BE2C (cell line): ENCODE measurements around the gene PRPF4. TPM values are rescaled to one million over a fixed set of nuclear protein-coding genes. Genes with fewer than 3 reads are reported as not detected.
"Not testable (repeated sequence)": the region's sequence is repeated elsewhere in the genome, so short reads cannot be mapped to it uniquely, and the experiment has no call there.

Experiments
- DNase-seq: peaks from one replicate; pipeline ENCODE4 v3.0.0-alpha.2; 2020
- H3K27me3 ChIP-seq: fragments of 250-450 bp; sonication (Bioruptor Pico); 2 replicates; pipeline ENCODE4 v1.5.1; 2020; ENCODE audit warnings: mild to moderate bottlenecking
- H3K36me3 ChIP-seq: fragments of 250-450 bp; sonication (Bioruptor Pico); 2 replicates; pipeline ENCODE4 v1.5.1; 2020; ENCODE audit warnings: mild to moderate bottlenecking
- H3K4me1 ChIP-seq: fragments of 250-450 bp; sonication (Bioruptor Pico); 2 replicates; pipeline ENCODE4 v1.5.1; 2020
- H3K4me3 ChIP-seq: 2 replicates; pipeline ENCODE4 v1.5.1; 2011; ENCODE audit warnings: low read depth, low read length
- H3K9me3 ChIP-seq: fragments of 250-450 bp; sonication (Bioruptor Pico); 2 replicates; pipeline ENCODE4 v1.5.1; 2020
- polyA plus RNA-seq: library from polyadenylated mRNA; unstranded; fragments of >200 nt; gene quantifications from one replicate; pipeline ENCODE4 v1.2.1, GENCODE V29; 2012; ENCODE audit warnings: low read depth, missing spikeins; ENCODE audit not compliant: insufficient read length, insufficient read depth
- TF ChIP-seq, protein P1 (sequence below): IDR thresholded peaks from 2 replicates; pipeline ENCODE4 v1.5.1; 2012; ENCODE audit warnings: mild to moderate bottlenecking, low read depth, low read length

Gene PRPF4
- 75.8 TPM for polyA plus RNA-seq

DNA sequence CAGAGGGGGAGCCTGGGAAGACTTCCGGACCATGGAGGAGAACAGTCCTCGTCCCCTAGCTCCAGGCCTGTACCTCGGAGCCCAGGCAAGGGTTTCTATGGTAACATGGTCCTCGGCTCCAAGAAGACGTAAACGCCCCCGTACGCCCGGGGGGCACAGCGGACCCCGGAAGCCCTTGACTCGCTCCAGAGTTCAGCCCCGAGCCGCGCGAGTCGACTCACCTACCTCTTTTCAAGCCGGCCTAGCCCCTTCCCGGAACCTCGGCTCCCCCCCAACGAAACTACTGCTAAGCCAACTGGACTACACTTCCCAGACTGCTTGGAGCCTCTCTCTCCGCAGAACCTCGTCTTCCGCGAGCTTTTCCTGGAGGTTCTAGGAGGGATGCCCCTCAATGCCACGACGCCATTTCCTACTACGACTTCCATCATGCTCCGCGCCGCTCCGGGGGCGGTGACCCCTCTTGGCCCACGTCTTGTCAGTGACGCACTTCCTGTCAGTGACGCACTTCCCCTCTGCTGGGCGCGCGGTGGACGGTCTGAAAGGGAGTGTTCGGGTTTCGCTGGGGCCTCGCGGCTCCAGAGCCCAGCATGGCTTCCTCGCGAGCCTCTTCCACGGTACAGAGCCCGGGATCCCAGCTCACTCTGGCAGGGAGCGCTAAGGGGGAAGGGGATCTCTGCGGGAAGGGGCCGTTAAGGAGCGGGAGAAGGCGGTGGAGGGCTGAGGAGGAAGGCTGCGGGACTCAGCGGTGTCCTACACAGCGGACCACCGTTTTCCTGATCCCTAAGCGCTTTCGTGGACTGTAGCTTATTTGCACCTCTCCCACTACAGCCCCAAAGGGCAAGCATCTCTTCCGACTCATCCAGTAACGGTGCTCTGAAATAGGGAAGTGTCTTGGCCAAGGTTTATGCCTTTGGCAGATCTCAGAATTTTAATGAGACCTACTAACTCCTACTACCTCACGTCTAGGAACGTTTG is at the start of gene PRPF4, which contains the start of gene CDC26:
TSS of gene PRPF4 (plus strand) at position 502 of the 975 bp plus-strand sequence. CDS start at position 588, 86 bp downstream.
TSS of gene CDC26 (minus strand) at position 416 of the 975 bp plus-strand sequence. CDS start 3,065 bp downstream, outside the sequence.
- no peaks in the 10 kb centered on the region for H3K4me1 ChIP-seq

DNA sequence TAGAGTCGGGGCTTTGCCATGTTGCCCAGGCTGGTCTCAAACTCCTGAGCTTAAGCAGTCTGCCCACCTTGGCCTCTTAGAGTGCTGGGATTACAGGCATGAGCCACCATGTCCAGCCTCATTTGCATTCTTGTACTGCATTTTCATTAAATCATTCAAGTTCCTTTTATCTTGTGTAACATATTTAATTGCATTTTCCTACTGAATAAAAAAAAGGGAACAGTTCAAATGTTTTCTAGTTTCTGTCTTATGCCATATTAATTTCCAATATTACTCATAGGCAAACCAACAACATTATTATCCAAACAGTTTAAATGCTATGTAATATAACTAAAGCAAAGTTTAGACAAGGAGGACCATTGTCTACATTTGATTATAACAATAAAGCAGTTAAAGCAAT is 48.0 kb upstream of the PRPF4 start:
- TF ChIP-seq, protein P1, sequence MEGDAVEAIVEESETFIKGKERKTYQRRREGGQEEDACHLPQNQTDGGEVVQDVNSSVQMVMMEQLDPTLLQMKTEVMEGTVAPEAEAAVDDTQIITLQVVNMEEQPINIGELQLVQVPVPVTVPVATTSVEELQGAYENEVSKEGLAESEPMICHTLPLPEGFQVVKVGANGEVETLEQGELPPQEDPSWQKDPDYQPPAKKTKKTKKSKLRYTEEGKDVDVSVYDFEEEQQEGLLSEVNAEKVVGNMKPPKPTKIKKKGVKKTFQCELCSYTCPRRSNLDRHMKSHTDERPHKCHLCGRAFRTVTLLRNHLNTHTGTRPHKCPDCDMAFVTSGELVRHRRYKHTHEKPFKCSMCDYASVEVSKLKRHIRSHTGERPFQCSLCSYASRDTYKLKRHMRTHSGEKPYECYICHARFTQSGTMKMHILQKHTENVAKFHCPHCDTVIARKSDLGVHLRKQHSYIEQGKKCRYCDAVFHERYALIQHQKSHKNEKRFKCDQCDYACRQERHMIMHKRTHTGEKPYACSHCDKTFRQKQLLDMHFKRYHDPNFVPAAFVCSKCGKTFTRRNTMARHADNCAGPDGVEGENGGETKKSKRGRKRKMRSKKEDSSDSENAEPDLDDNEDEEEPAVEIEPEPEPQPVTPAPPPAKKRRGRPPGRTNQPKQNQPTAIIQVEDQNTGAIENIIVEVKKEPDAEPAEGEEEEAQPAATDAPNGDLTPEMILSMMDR: no peak
- H3K4me1 ChIP-seq: no peaks in the 10 kb centered on the region
- peaks cover 13% of the 10 kb centered on the region for H3K36me3 ChIP-seq
- H3K9me3 ChIP-seq: no peaks in the 10 kb centered on the region
- H3K4me3 ChIP-seq: no peak overlapping the region
- DNase-seq: no peak
- no peaks in the 10 kb centered on the region for H3K27me3 ChIP-seq

More for the DNA sequence above, at the start of gene PRPF4, which contains the start of gene CDC26:
- TF ChIP-seq, protein P1: no peak
- Histone ChIP-seq H3K27me3 (no peaks in the 10 kb centered on the region), H3K36me3 (peaks cover 44% of the 10 kb centered on the region), H3K4me3 (peak within 1 kb of the TSS; percentile 88), H3K9me3 (no peaks in the 10 kb centered on the region)
- peak; percentile 98 for DNase-seq

DNA sequence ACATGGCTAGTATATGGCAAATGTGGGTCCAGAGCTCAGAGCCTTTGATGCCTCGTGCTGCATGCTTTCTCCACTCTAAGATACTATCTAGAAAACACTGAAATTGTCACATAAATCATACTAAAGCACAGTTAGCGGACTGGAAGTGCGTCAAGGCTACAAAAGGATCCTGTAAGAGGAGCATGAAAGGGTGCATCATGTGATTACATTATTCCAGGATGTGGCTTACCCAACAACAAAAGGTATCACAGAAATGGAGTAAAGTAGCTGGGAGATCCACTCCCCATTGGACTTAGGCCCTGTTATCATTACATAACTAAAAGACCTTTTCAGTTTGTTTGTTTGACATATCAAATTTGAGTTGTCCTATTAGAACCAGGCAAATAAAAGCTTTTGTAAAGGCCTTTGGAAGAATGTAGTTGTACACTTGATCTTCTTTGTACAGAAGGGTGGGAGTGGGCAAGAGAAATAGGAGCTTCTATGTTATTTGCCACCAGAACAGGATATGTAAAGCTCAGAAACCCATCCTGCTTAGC is 47.3 kb upstream of the PRPF4 start:
- DNase-seq: no peak
- H3K4me3 ChIP-seq: no peak overlapping the region
- H3K27me3 ChIP-seq: no peaks in the 10 kb centered on the region
- H3K36me3 ChIP-seq: peaks cover 13% of the 10 kb centered on the region
- H3K4me1 ChIP-seq: no peaks in the 10 kb centered on the region
- H3K9me3 ChIP-seq: no peaks in the 10 kb centered on the region
- TF ChIP-seq, protein P1: no peak

DNA sequence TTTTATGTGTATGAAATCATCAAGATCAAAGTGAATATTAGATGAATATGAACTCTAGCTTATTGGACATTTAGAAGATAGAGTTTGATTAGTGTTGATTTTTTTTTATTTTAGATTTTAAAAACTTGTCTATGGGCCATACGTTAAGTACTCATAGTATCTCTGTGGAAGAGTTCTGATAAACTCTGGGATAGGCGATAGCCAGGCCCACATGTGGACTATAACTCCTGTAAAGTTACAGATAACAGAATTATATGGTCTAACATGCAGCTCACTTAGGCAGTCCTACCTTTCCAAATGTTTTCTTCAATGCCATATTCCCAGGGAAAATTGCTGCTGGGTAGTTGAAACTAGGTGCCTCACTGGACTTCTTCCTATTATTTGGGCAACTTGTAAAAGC is 43.8 kb upstream of the PRPF4 start:
- no peak for DNase-seq
- Histone ChIP-seq H3K36me3 (peaks cover 7% of the 10 kb centered on the region; the same call in 1 of the 2 replicates), H3K27me3 (no peaks in the 10 kb centered on the region), H3K4me3 (no peak overlapping the region), H3K4me1 (peaks cover 7% of the 10 kb centered on the region), H3K9me3 (no peaks in the 10 kb centered on the region)
- TF ChIP-seq, protein P1: no peak

DNA sequence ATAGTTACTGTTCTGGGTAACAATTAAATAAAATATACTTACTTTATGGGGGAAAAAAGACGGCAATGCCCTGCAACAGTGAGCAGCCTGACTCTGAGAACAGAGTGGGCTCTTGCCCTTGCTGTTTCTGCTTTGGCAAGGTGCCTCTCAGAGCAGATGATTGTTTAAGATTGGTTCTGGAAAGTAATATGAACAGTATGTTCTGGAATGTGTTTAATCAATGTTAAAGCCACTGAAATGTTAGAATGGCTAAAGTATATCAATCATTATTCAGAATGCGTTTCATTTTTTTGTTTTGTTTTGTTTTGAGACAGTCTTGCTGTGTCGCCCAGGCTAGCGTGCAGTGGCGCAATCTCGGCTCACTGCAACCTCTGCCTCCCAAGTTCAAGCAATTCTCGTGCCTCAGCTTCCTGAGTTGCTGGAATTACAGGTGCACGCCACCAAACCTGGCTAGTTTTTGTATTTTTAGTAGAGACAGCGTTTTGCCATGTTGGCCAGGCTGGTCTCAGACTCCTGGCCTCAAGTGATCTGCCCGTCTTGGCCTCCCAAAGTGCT is 39.7 kb upstream of the PRPF4 start:
- not testable (repeated sequence) for H3K4me3 ChIP-seq, H3K27me3 ChIP-seq, H3K9me3 ChIP-seq, H3K4me1 ChIP-seq, H3K36me3 ChIP-seq, DNase-seq

DNA sequence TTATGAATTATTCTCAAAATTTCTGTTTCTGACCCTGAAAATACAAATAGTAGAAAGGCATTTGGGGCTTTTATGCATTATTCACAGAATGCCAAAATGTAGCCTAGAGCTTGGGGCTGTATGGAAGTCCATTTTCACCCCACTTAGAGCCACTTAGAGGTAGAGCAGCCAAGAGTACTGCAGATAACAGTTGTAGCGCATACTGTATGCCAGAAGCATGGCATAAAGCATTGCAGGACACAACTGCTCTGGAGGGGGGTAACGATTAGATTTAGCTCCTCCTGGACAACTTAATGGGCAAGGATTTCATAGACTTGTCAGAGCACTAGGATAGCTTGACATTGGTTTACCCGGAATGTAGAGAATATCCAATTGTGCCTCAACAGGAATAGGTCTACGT is 38.4 kb upstream of the PRPF4 start:
- peaks cover 8% of the 10 kb centered on the region; the same call in 1 of the 2 replicates for H3K36me3 ChIP-seq
- no peaks in the 10 kb centered on the region for H3K9me3 ChIP-seq
- peak; percentile 18 for DNase-seq
- H3K4me3 ChIP-seq: no peak overlapping the region
- no peaks in the 10 kb centered on the region for H3K27me3 ChIP-seq
- H3K4me1 ChIP-seq: peaks cover 8% of the 10 kb centered on the region
- TF ChIP-seq, protein P1: no peak
